GM23338 (cell line): ENCODE data around the gene FBLN2. TPM values are rescaled to one million over a fixed set of nuclear protein-coding genes. Genes with fewer than 3 reads are reported as not detected.

Source experiments
- NANOG ChIP-seq: IDR thresholded peaks from 2 replicates; pipeline ENCODE4 v1.6.1; 2016; ENCODE audit warnings: antibody characterized with exemption, borderline replicate concordance
- REST ChIP-seq: IDR thresholded peaks from one replicate; pipeline ENCODE4 v1.6.1; 2018; ENCODE audit warnings: antibody characterized with exemption; ENCODE audit not compliant: unreplicated experiment
- STAT1 ChIP-seq: IDR thresholded peaks from one replicate; pipeline ENCODE4 v1.6.1; 2016; ENCODE audit warnings: antibody characterized with exemption; ENCODE audit not compliant: unreplicated experiment
- ZNF462 ChIP-seq: fragments of 250-450 bp; sonication (Bioruptor Pico); IDR thresholded peaks from 2 replicates; pipeline ENCODE4 v1.5.0; 2020; ENCODE audit warnings: mild to moderate bottlenecking, moderate library complexity
- polyA plus RNA-seq: library from polyadenylated mRNA; unstranded; fragments of >200 nt; fragmentation: Nextera tagmentation; extraction: Ambion mirVana; gene quantifications from 2 replicates; pipeline ENCODE4 v1.2.1, GENCODE V29; 2016
- total RNA-seq: library from RNA; depleted of rRNA; stranded (reverse); fragments of >200 nt; shearing (Covaris generic); gene quantifications from 2 replicates; pipeline ENCODE4 v1.2.3, GENCODE V29; 2014

The FBLN2 gene
- total and polyA plus RNA-seq, 2 experiments from 2014 or later = 18.8 to 26.8 TPM

- TF ChIP-seq ZNF462 (CRISPR knock-in tag) (no peak), STAT1 (no peak), NANOG (no peak), REST (no peak)
Measured at GRCh38 chr3:13674538-13675185, 125.7 kb downstream of the FBLN2 start (continued).
